Gastroesophageal sphincter (tissue), 3 donors: ENCODE results near the gene MPRIP.

Source experiments
- EP300 ChIP-seq: sonication (generic); formaldehyde crosslinking; IDR thresholded peaks from one replicate; pipeline ENCODE4 v1.6.1; 2017; ENCODE audit warnings: antibody characterized with exemption, mild to moderate bottlenecking
- TF ChIP-seq, protein P1 (sequence below), 4 experiments: fragments of 200-600 bp in 2 of 4; fragments of 450-650 bp in 2 of 4; sonication (generic) in 1 of 4; IDR thresholded peaks; one replicate each; pipeline ENCODE4 v1.5.1; 2017 to 2019; ENCODE audit warnings: antibody characterized with exemption in 4 of 4, mild to moderate bottlenecking in 2 of 4, moderate library complexity in 2 of 4

DNA sequence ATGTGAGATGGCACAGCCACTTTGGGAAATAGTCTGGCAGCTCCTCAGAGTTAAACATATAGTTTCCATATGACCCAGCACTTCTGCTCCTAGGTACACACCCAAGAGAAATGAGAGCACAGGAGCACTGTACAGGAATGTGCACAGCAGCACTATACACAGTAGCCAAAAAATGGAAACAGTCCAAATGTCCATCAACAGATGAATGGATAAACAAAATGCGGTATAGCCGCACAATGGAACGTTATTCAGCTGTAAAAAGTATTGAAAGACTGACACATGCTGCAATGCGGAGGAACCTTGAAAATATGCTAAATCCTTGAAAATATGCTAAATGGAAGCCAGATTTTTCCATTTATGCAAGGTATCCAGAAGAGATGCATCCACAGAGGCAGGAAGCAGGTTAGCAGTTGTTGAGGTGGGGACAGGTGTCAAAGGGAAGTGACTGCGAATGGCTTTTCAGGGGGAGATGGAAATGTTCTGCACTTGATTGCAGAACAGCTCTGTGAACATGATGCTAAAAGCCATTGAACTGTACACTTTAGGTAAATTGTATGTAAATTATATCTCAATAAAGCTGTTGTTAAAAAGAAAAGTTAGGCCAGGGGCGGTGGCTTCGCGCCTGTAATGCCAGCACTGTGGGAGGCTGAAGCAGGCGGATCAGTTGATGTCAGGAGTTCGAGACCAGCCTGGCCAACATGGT, 80.7 kb downstream of the MPRIP start:
- TF ChIP-seq, protein P1, sequence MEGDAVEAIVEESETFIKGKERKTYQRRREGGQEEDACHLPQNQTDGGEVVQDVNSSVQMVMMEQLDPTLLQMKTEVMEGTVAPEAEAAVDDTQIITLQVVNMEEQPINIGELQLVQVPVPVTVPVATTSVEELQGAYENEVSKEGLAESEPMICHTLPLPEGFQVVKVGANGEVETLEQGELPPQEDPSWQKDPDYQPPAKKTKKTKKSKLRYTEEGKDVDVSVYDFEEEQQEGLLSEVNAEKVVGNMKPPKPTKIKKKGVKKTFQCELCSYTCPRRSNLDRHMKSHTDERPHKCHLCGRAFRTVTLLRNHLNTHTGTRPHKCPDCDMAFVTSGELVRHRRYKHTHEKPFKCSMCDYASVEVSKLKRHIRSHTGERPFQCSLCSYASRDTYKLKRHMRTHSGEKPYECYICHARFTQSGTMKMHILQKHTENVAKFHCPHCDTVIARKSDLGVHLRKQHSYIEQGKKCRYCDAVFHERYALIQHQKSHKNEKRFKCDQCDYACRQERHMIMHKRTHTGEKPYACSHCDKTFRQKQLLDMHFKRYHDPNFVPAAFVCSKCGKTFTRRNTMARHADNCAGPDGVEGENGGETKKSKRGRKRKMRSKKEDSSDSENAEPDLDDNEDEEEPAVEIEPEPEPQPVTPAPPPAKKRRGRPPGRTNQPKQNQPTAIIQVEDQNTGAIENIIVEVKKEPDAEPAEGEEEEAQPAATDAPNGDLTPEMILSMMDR (IDR thresholded peaks at IDR 0.05) = no peak
- no peak for TF ChIP-seq EP300
